ENCODE results near the gene YTHDC2.

Gene YTHDC2

DNA sequence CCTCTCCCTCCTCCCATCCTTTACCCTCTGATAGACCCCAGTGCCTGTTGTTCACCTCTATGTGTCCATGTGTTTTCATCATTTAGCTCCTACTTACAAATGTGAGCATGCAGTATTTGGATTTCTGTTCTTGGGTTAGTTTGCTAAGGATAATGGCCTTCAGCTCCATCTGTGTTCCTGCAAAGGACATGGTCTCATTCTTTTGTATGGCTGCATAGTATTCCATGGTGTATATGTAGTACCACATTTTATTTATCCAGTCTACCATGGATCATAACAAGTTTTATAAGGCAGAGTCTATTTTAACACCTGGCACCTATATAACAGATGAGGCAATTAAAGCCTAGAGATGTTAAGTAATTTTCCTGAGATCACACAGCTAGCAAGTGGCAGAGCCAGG, 7.4 kb downstream of the YTHDC2 start:
- no peak overlapping the region for H3K4me3 ChIP-seq (ENCODE audit: low read depth in 1 of 2, low read length in 2 of 2)
- no peaks in the 10 kb centered on the region for H3K9me3 ChIP-seq (ENCODE audit: low read length)
- no peak overlapping the region for H3K9ac ChIP-seq (ENCODE audit: low read length)
- H3K27me3 ChIP-seq (ENCODE audit: control insufficient read depth in 1 of 2, insufficient read depth in 2 of 2, low read length in 2 of 2): no peaks in the 10 kb centered on the region
- no peak overlapping the region for H3K27ac ChIP-seq (ENCODE audit: low read depth, low read length)
- H3K36me3 ChIP-seq (ENCODE audit: insufficient read depth, low read length): peaks cover 6% of the 10 kb centered on the region
- H3K4me1 ChIP-seq (ENCODE audit: insufficient read depth, low read length): peaks cover 8% of the 10 kb centered on the region

- no peak overlapping the region for H3K27ac ChIP-seq (ENCODE audit: low read depth, low read length)
- H3K4me3 ChIP-seq (ENCODE audit: low read depth in 1 of 2, low read length in 2 of 2): no peak overlapping the region
- no peaks in the 10 kb centered on the region for H3K9me3 ChIP-seq (ENCODE audit: low read length)
- no peaks in the 10 kb centered on the region for H3K27me3 ChIP-seq (ENCODE audit: control insufficient read depth in 1 of 2, insufficient read depth in 2 of 2, low read length in 2 of 2)
- H3K36me3 ChIP-seq (ENCODE audit: insufficient read depth, low read length): peaks cover 6% of the 10 kb centered on the region
- no peak overlapping the region for H3K9ac ChIP-seq (ENCODE audit: low read length)
- H3K4me1 ChIP-seq (ENCODE audit: insufficient read depth, low read length): peaks cover 8% of the 10 kb centered on the region
These were observed 9.7 kb downstream of the YTHDC2 start for GRCh38 chr5:113523168-113523567.

- H3K4me3 ChIP-seq (ENCODE audit: low read depth in 1 of 2, low read length in 2 of 2): no peak overlapping the region
- H3K36me3 ChIP-seq (ENCODE audit: insufficient read depth, low read length): peaks cover 6% of the 10 kb centered on the region
- no peaks in the 10 kb centered on the region for H3K9me3 ChIP-seq (ENCODE audit: low read length)
- H3K27ac ChIP-seq (ENCODE audit: low read depth, low read length): no peak overlapping the region
- peaks cover 8% of the 10 kb centered on the region for H3K4me1 ChIP-seq (ENCODE audit: insufficient read depth, low read length)
- H3K27me3 ChIP-seq (ENCODE audit: control insufficient read depth in 1 of 2, insufficient read depth in 2 of 2, low read length in 2 of 2): no peaks in the 10 kb centered on the region
- no peak overlapping the region for H3K9ac ChIP-seq (ENCODE audit: low read length)
These were observed 11.4 kb downstream of the YTHDC2 start for GRCh38 chr5:113524927-113525326.

DNA sequence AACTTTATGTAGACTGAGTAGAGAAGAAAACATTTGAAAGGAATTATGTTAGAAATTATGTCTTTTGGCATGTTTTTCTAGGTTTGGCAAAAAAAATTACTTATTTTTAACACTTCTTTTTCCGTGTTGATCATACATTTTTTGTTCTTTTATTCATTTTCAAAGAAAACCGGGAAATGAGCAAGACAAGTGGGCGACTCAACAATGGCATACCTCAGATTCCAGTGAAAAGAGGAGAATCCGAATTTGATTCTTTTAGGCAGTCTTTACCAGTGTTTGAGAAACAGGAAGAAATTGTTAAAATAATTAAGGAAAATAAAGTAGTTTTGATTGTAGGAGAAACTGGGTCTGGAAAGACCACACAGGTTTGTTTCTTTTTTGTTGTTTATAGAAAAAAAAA, 12.9 kb downstream of the YTHDC2 start:
- H3K27me3 ChIP-seq (ENCODE audit: control insufficient read depth in 1 of 2, insufficient read depth in 2 of 2, low read length in 2 of 2): no peaks in the 10 kb centered on the region
- peaks cover 8% of the 10 kb centered on the region for H3K4me1 ChIP-seq (ENCODE audit: insufficient read depth, low read length)
- no peak overlapping the region for H3K27ac ChIP-seq (ENCODE audit: low read depth, low read length)
- H3K9me3 ChIP-seq (ENCODE audit: low read length): no peaks in the 10 kb centered on the region
- H3K9ac ChIP-seq (ENCODE audit: low read length): no peak overlapping the region
- no peak overlapping the region for H3K4me3 ChIP-seq (ENCODE audit: low read depth in 1 of 2, low read length in 2 of 2)
- H3K36me3 ChIP-seq (ENCODE audit: insufficient read depth, low read length): no peaks in the 10 kb centered on the region

DNA sequence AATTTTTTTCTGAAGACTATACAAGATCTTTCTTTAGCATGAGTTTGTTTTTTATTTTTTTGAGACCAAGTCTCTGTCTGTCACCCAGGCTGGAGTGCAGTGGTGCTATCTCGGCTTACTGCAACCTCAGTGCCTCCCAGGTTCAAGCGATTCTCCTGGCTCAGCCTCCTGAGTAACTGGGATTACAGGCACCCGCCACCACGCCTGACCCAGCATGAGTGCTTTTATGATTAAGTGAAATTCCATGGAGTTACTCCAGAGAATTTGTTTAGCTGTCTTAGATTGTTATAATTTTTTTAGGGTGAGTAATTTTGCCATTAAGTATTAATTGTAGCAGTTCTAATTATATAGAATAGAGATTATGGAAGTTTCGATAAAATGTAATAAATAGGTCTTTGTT, 14.3 kb downstream of the YTHDC2 start:
- no peak overlapping the region for H3K4me3 ChIP-seq (ENCODE audit: low read depth in 1 of 2, low read length in 2 of 2)
- H3K9ac ChIP-seq (ENCODE audit: low read length): no peak overlapping the region

GRCh38 chr5:113531481-113532159, 18.1 kb downstream of the YTHDC2 start:
- no peak overlapping the region for H3K4me3 ChIP-seq (ENCODE audit: low read depth in 1 of 2, low read length in 2 of 2)
- no peaks in the 10 kb centered on the region for H3K4me1 ChIP-seq (ENCODE audit: insufficient read depth, low read length)
- peaks cover 21% of the 10 kb centered on the region for H3K36me3 ChIP-seq (ENCODE audit: insufficient read depth, low read length)
- no peak overlapping the region for H3K27ac ChIP-seq (ENCODE audit: low read depth, low read length)
- H3K27me3 ChIP-seq (ENCODE audit: control insufficient read depth in 1 of 2, insufficient read depth in 2 of 2, low read length in 2 of 2): no peaks in the 10 kb centered on the region
- H3K9ac ChIP-seq (ENCODE audit: low read length): no peak overlapping the region
- H3K9me3 ChIP-seq (ENCODE audit: low read length): no peaks in the 10 kb centered on the region

More for the DNA sequence above, 14.3 kb downstream of the YTHDC2 start:
- Histone ChIP-seq H3K27me3 (ENCODE audit: control insufficient read depth in 1 of 2, insufficient read depth in 2 of 2, low read length in 2 of 2) (no peaks in the 10 kb centered on the region), H3K36me3 (ENCODE audit: insufficient read depth, low read length) (peaks cover 3% of the 10 kb centered on the region), H3K4me1 (ENCODE audit: insufficient read depth, low read length) (peaks cover 8% of the 10 kb centered on the region), H3K9me3 (ENCODE audit: low read length) (no peaks in the 10 kb centered on the region), H3K27ac (ENCODE audit: low read depth, low read length) (no peak overlapping the region)

DNA sequence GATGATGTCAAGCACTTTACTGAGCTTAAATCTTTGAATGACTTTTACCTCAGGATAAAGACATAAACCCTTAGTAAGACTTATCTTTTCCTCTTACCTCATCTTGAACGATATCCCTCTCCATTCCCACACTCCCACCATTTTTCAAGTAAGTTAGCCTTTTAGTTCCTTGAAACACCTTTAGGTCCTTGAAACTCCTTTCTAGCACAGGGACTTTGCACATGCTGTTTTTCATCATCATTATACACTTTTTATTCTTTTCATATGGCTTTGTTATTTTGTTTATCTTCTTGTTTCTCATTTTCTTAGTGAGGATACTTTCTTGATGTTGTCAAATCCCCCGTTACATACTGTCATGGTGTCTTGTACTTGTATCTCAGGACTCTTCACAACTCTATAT, 24.8 kb downstream of the YTHDC2 start:
- Histone ChIP-seq H3K27me3 (ENCODE audit: control insufficient read depth in 1 of 2, insufficient read depth in 2 of 2, low read length in 2 of 2) (no peaks in the 10 kb centered on the region), H3K4me1 (ENCODE audit: insufficient read depth, low read length) (no peaks in the 10 kb centered on the region), H3K4me3 (ENCODE audit: low read depth in 1 of 2, low read length in 2 of 2) (no peak overlapping the region), H3K9ac (ENCODE audit: low read length) (no peak overlapping the region), H3K27ac (ENCODE audit: low read depth, low read length) (no peak overlapping the region), H3K9me3 (ENCODE audit: low read length) (no peaks in the 10 kb centered on the region), H3K36me3 (ENCODE audit: insufficient read depth, low read length) (peaks cover 23% of the 10 kb centered on the region)

GRCh38 chr5:113546703-113547183, 33.2 kb downstream of the YTHDC2 start:
- Histone ChIP-seq H3K36me3 (ENCODE audit: insufficient read depth, low read length) (peaks cover 23% of the 10 kb centered on the region), H3K27ac (ENCODE audit: low read depth, low read length) (no peak overlapping the region), H3K9me3 (ENCODE audit: low read length) (no peaks in the 10 kb centered on the region), H3K4me3 (ENCODE audit: low read depth in 1 of 2, low read length in 2 of 2) (no peak overlapping the region), H3K4me1 (ENCODE audit: insufficient read depth, low read length) (peaks cover 7% of the 10 kb centered on the region), H3K9ac (ENCODE audit: low read length) (no peak overlapping the region), H3K27me3 (ENCODE audit: control insufficient read depth in 1 of 2, insufficient read depth in 2 of 2, low read length in 2 of 2) (no peaks in the 10 kb centered on the region)

GRCh38 chr5:113548396-113548795, 34.9 kb downstream of the YTHDC2 start:
- H3K4me1 ChIP-seq (ENCODE audit: insufficient read depth, low read length): peaks cover 7% of the 10 kb centered on the region
- H3K4me3 ChIP-seq (ENCODE audit: low read depth in 1 of 2, low read length in 2 of 2): no peak overlapping the region
- no peak overlapping the region for H3K27ac ChIP-seq (ENCODE audit: low read depth, low read length)
- H3K9ac ChIP-seq (ENCODE audit: low read length): no peak overlapping the region
- peaks cover 24% of the 10 kb centered on the region for H3K36me3 ChIP-seq (ENCODE audit: insufficient read depth, low read length)
- no peaks in the 10 kb centered on the region for H3K27me3 ChIP-seq (ENCODE audit: control insufficient read depth in 1 of 2, insufficient read depth in 2 of 2, low read length in 2 of 2)
- H3K9me3 ChIP-seq (ENCODE audit: low read length): no peaks in the 10 kb centered on the region

- no peak overlapping the region for H3K4me3 ChIP-seq (ENCODE audit: low read depth in 1 of 2, low read length in 2 of 2)
- no peak overlapping the region for H3K9ac ChIP-seq (ENCODE audit: low read length)
- no peak overlapping the region for H3K27ac ChIP-seq (ENCODE audit: low read depth, low read length)
- H3K9me3 ChIP-seq (ENCODE audit: low read length): no peaks in the 10 kb centered on the region
- no peaks in the 10 kb centered on the region for H3K4me1 ChIP-seq (ENCODE audit: insufficient read depth, low read length)
- no peaks in the 10 kb centered on the region for H3K27me3 ChIP-seq (ENCODE audit: control insufficient read depth in 1 of 2, insufficient read depth in 2 of 2, low read length in 2 of 2)
- H3K36me3 ChIP-seq (ENCODE audit: insufficient read depth, low read length): peaks cover 21% of the 10 kb centered on the region
These were observed 38.6 kb downstream of the YTHDC2 start for GRCh38 chr5:113552137-113552536.

DNA sequence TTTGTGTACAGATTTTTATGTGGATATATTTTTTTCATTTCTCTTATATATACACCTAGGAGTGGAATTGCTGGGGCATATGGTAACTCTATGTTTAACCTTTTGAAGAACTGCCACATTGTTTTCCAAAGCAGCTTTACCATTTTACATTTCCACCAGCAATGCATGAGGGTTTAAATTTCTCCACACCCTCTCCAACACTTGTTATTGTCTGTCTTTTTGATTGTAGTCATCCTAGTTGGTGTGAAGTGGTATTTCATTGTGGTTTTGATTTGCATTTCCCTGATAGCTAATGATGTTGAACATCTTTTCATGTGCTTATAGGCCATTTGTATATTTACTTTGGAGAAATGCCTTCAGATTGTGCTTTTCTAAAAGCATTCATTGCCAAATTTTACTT, 39.1 kb downstream of the YTHDC2 start:
- H3K27me3 ChIP-seq (ENCODE audit: control insufficient read depth in 1 of 2, insufficient read depth in 2 of 2, low read length in 2 of 2): no peaks in the 10 kb centered on the region
- H3K36me3 ChIP-seq (ENCODE audit: insufficient read depth, low read length): peaks cover 21% of the 10 kb centered on the region
- no peaks in the 10 kb centered on the region for H3K4me1 ChIP-seq (ENCODE audit: insufficient read depth, low read length)
- no peaks in the 10 kb centered on the region for H3K9me3 ChIP-seq (ENCODE audit: low read length)
- H3K9ac ChIP-seq (ENCODE audit: low read length): no peak overlapping the region
- no peak overlapping the region for H3K27ac ChIP-seq (ENCODE audit: low read depth, low read length)
- H3K4me3 ChIP-seq (ENCODE audit: low read depth in 1 of 2, low read length in 2 of 2): no peak overlapping the region

GRCh38 chr5:113562828-113563400, 49.4 kb downstream of the YTHDC2 start:
- Histone ChIP-seq H3K9me3 (ENCODE audit: low read length) (no peaks in the 10 kb centered on the region), H3K27me3 (ENCODE audit: control insufficient read depth in 1 of 2, insufficient read depth in 2 of 2, low read length in 2 of 2) (no peaks in the 10 kb centered on the region), H3K4me3 (ENCODE audit: low read depth in 1 of 2, low read length in 2 of 2) (no peak overlapping the region), H3K9ac (ENCODE audit: low read length) (no peak overlapping the region), H3K36me3 (ENCODE audit: insufficient read depth, low read length) (peaks cover 17% of the 10 kb centered on the region), H3K4me1 (ENCODE audit: insufficient read depth, low read length) (no peaks in the 10 kb centered on the region), H3K27ac (ENCODE audit: low read depth, low read length) (no peak overlapping the region)
